Right cardiac atrium (tissue), 5 donors: ENCODE data around the gene ZDHHC7. TPM values are rescaled to one million over a fixed set of nuclear protein-coding genes. Genes with fewer than 3 reads are reported as not detected.
A peak's percentile ranks its signal among the peaks of the same experiment; 100 is the strongest.

Source experiments
- ATAC-seq, 2 donors: fragments of 200-7000 bp; cut with Tn5 transposase; one replicate each; pipeline versions ENCODE4 v1.8.0 to v1.9.1; 2020; ENCODE audit warnings: moderate library complexity in 2 of 2, mild to moderate bottlenecking in 1 of 2
- DNase-seq, 3 donors: peaks; one replicate each; pipeline ENCODE4 v3.0.0-alpha.2; 2020
- H3K27ac ChIP-seq: one replicate; pipeline ENCODE4 v1.5.1; 2013; ENCODE audit warnings: mild to moderate bottlenecking, low read length, control low read depth, moderate library complexity
- H3K27me3 ChIP-seq: one replicate; pipeline ENCODE4 v1.6.1; 2013; ENCODE audit not compliant: control insufficient read depth, insufficient read depth
- H3K4me1 ChIP-seq: one replicate; pipeline ENCODE4 v1.6.1; 2013; ENCODE audit warnings: low read length; ENCODE audit not compliant: control insufficient read depth, insufficient read depth
- H3K4me3 ChIP-seq: one replicate; pipeline ENCODE4 v1.5.1; 2013; ENCODE audit warnings: low read length, control low read depth
- H3K9me3 ChIP-seq: one replicate; pipeline ENCODE4 v1.6.1; 2013; ENCODE audit warnings: low read length; ENCODE audit not compliant: control insufficient read depth
- WGBS: extraction: QIAGEN DNeasy Blood & Tissue Kit; methylation state at CpG from one replicate; pipeline ENCODE4 v1.1.7; 2013; 5-methylcytosine and 5-hydroxymethylcytosine counted together
- intact Hi-C, 4 donors: fragments of 100-400 bp; cut with DNase I; formaldehyde crosslinking; loops; one replicate each; pipeline versions ENCODE4 v1.11.0 to v1.14.0; 2022 to 2023
- polyA plus RNA-seq: library from polyadenylated mRNA; stranded (reverse); fragments of 200-250 nt; gene quantifications from one replicate; pipeline ENCODE4 v1.2.3, GENCODE V29; 2013
- total RNA-seq, 4 donors: library from RNA; stranded (reverse); fragmentation: NEBNext Ultra II Directional; extraction: Animal tissue kit (Norgen Biotek cat#: 25700); gene quantifications; one replicate each; pipeline ENCODE4 v1.2.1, GENCODE V29; 2021
- donor health status: healthy with polysubstance abuse.
- donor health status: DM: no; HTN: yes; CAD: no.
- donor health status: DM: no; HTN: no; CAD: no.
- donor health status: DM: no; HTN: yes; CAD: no; lungs with severe emphysema.
- donor health status: DM: yes; HTN: yes; CAD: no.

ZDHHC7 gene
- total and polyA plus RNA-seq, 5 donors, result 19.4 to 39.2 (median 36.3) TPM

- no peak overlapping the region for H3K27ac ChIP-seq
- no peak overlapping the region for H3K4me3 ChIP-seq
- intact Hi-C loops, result no loop called here
- DNase-seq (no peak), ATAC-seq (no peak)
- 79% methylated on average over 4 of the region's 4 CpGs for WGBS
- no peaks in the 10 kb centered on the region for H3K4me1 ChIP-seq
- H3K9me3 ChIP-seq, result no peaks in the 10 kb centered on the region
- no peaks in the 10 kb centered on the region for H3K27me3 ChIP-seq
These were observed 5.8 kb upstream of the ZDHHC7 start for GRCh38 chr16:85017151-85017550.

- 91% methylated on average over 5 of the region's 5 CpGs for WGBS
- ATAC-seq, result no peak
These were observed 4.3 kb upstream of the ZDHHC7 start for GRCh38 chr16:85015481-85016187.

GRCh38 chr16:85014311-85014710 lies 3.0 kb upstream of the ZDHHC7 start:
- Histone ChIP-seq H3K27ac (no peak overlapping the region), H3K4me3 (no peak overlapping the region), H3K9me3 (no peaks in the 10 kb centered on the region), H3K4me1 (no peaks in the 10 kb centered on the region), H3K27me3 (no peaks in the 10 kb centered on the region)
- intact Hi-C loops, result no loop called here
- WGBS, result 74% methylated on average over 2 of the region's 2 CpGs
- DNase-seq (no peak), ATAC-seq (no peak)

More at GRCh38 chr16:85015481-85016187, 4.3 kb upstream of the ZDHHC7 start:
- no peaks in the 10 kb centered on the region for H3K27me3 ChIP-seq
- H3K9me3 ChIP-seq, result no peaks in the 10 kb centered on the region
- no peak for DNase-seq
- H3K4me3 ChIP-seq, result no peak overlapping the region
- intact Hi-C loops, result no loop called here
- H3K27ac ChIP-seq, result no peak overlapping the region
- no peaks in the 10 kb centered on the region for H3K4me1 ChIP-seq

DNA sequence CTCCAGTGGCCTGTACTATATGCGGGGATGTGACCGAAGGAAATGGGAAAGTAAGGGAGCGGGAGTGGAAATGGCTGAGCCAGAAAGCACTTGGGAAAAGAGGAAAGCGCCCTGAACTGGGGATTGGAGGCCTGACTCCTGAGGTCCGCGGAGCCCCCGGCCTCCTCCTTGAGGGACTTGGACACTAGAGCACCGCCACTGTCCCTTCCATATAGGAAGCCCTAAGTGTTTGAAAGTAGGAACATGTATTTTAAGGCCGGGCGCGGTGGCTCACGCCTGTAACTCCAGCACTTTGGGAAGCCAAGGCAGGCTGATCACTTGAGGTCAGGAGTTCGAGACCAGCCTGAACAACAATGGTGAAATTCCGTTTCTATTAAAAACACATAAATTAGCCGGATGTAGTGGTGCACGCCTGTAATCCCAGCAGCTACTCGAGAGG lies 530 bp upstream of the ZDHHC7 start:
- 13% methylated on average over 17 of the region's 17 CpGs for WGBS
- intact Hi-C loops, result no loop called here

GRCh38 chr16:85010446-85010930 lies 847 bp downstream of the ZDHHC7 start:
- 29% methylated on average over 9 of the region's 9 CpGs for WGBS
- intact Hi-C loops, result no loop called here
- Histone ChIP-seq H3K27me3 (no peaks in the 10 kb centered on the region), H3K27ac (peak overlapping the region; percentile 87), H3K4me1 (peaks cover 5% of the 10 kb centered on the region), H3K4me3 (peak overlapping the region; percentile 98), H3K9me3 (no peaks in the 10 kb centered on the region)
- DNase-seq (no peak), ATAC-seq (no peak)

More for the DNA sequence above, 530 bp upstream of the ZDHHC7 start:
- peak in 1 of 2 donors; percentile 48 for ATAC-seq
- peak overlapping the region; percentile 87 for H3K27ac ChIP-seq
- H3K4me1 ChIP-seq, result peaks cover 5% of the 10 kb centered on the region
- no peaks in the 10 kb centered on the region for H3K9me3 ChIP-seq
- H3K27me3 ChIP-seq, result no peaks in the 10 kb centered on the region
- DNase-seq, result no peak
- H3K4me3 ChIP-seq, result peak overlapping the region; percentile 98

DNA sequence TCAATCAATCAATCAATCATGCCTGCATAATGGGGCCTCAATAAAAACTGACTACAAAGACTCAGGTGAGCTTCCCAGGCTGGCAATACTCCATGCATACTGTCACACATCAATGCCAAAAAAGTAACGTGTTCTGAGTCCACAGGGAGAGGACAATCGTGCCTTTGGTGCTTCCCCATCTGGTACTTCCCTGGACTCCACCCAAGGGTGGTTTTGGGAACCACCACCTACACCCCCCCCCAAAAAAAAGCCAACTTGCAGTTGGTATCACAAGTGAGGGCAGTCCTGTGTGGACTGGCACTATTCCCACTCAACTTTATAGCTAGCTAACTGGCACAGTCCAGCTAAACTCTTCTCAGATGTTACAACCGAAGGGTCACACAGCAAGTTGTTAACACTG lies 3.1 kb downstream of the ZDHHC7 start:
- ATAC-seq (no peak), DNase-seq (no peak)
- Histone ChIP-seq H3K4me1 (peaks cover 15% of the 10 kb centered on the region), H3K9me3 (no peaks in the 10 kb centered on the region), H3K4me3 (no peak overlapping the region), H3K27ac (no peak overlapping the region), H3K27me3 (no peaks in the 10 kb centered on the region)
- intact Hi-C loops, result no loop called here
- WGBS, result 61% methylated on average over 3 of the region's 3 CpGs

GRCh38 chr16:85007496-85008214 lies 3.7 kb downstream of the ZDHHC7 start:
- H3K27me3 ChIP-seq, result no peaks in the 10 kb centered on the region
- intact Hi-C loops, result no loop called here
- H3K9me3 ChIP-seq, result no peaks in the 10 kb centered on the region
- H3K4me3 ChIP-seq, result no peak overlapping the region
- ATAC-seq, result no peak
- no peak for DNase-seq
- 91% methylated on average over 7 of the region's 7 CpGs for WGBS
- no peak overlapping the region for H3K27ac ChIP-seq
- H3K4me1 ChIP-seq, result peaks cover 21% of the 10 kb centered on the region

- no peaks in the 10 kb centered on the region for H3K27me3 ChIP-seq
- WGBS, result 95% methylated on average over 7 of the region's 7 CpGs
- no peak overlapping the region for H3K4me3 ChIP-seq
- ATAC-seq, result no peak
- H3K4me1 ChIP-seq, result peaks cover 24% of the 10 kb centered on the region
- no peaks in the 10 kb centered on the region for H3K9me3 ChIP-seq
- DNase-seq, result no peak
- no peak overlapping the region for H3K27ac ChIP-seq
- intact Hi-C loops, result no loop called here
These were observed 4.7 kb downstream of the ZDHHC7 start for GRCh38 chr16:85006639-85007038.

DNA sequence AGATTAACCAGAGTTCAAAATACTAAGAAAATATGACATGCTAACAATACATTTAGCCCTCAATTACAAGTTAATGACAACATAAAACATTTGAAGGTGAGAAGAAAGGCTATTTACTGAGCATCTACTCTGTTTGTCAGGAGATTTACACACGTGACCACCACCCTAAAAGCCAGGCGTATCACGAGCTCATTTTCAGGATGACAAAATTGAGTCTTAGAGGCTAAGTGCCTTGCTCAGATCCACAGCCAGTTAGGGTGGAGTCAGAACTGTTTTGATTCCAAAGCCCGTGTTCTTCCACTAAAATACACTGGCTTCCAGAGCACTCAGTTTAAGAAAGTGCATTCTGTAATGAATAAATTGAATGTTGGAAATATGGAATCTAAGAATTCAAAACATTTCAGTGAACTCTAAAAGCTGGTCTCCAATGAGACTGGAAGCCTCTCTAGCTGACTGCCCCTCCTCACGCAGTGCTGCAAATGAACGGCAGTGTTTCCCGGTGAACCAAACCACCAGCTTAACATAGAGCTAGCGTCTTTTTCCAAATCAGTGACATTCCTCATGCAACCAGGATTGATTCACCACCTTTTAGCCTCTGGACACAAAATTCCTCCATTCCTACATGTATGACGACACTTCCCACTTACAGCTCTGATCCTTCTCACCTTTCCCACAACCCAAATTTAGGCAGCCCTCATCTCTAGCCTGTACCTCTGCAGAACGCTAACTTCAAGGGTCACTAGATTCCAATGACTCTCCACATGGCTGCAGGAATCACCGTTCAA lies 5.9 kb downstream of the ZDHHC7 start:
- peak; percentile 38 to 54 for ATAC-seq
- intact Hi-C loops, result no loop called here
- no peak for DNase-seq
- Histone ChIP-seq H3K4me1 (peaks cover 30% of the 10 kb centered on the region), H3K9me3 (no peaks in the 10 kb centered on the region), H3K27me3 (no peaks in the 10 kb centered on the region), H3K27ac (no peak overlapping the region), H3K4me3 (no peak overlapping the region)
- WGBS, result 54% methylated on average over 11 of the region's 11 CpGs

DNA sequence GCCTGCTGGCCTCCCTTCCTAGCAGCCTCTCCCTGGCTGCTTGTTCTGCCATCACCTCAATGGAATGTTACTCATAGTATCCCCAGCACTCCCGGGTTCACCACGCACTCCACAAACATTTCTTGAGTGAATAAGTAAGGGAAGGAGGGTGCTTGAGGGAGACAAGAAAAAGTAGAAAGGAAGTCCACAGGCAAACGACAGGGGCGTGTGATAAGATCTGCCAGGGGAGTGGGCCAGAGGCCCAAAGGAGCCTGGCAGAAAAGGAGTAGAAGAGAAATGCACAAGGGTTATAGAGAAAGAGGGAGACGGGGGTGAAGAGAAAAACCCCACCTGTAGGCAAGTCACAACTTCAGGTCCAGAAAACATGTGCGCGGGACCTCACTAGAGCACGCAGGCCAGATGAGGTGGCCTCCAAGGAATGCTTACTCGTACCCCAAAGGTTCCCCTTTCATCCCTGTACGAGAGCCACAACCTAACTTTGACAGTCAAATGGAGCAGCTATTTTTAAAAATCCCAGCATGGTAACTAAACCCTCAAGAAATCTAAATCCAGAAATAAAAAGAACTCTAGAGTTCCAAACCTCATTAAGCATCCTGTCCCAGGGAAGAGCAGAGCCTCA lies 6.6 kb downstream of the ZDHHC7 start:
- 54% methylated on average over 10 of the region's 10 CpGs for whole genome bisulfite sequencing
- no peak overlapping the region for H3K4me3 ChIP-seq
- ATAC-seq (peak; percentile 38 to 40), DNase-seq (no peak)
- H3K27me3 ChIP-seq, result no peaks in the 10 kb centered on the region
- H3K27ac ChIP-seq, result peak overlapping the region; percentile 48
- H3K9me3 ChIP-seq, result no peaks in the 10 kb centered on the region
- intact Hi-C loops, result loop anchor here in 1 of 4 donors (5.0 kb wide), 1 partner anchor 723 kb away; no protein-coding TSS in a partner anchor
- peaks cover 30% of the 10 kb centered on the region for H3K4me1 ChIP-seq
